NCI-H446 (cell line): ENCODE data around the gene ST8SIA6.
"Not testable (repeated sequence)": the region's sequence is repeated elsewhere in the genome, so short reads cannot be mapped to it uniquely, and the experiment has no call there.

Experiments used
- DNase-seq, 2 experiments: peaks; one replicate each; lab custom pipeline; 2025; lab: John Stamatoyannopoulos, UW

ST8SIA6 gene

GRCh38 chr10:17454161-17455014 lies at the start of gene ST8SIA6:
ST8SIA6 (minus strand) TSS chr10:17454595; CDS start chr10:17454255, 340 bp downstream.
- no peak for DNase-seq

- no peak for DNase-seq
These were observed 49.4 kb upstream of the ST8SIA6 start for GRCh38 chr10:17503795-17504194.

- no peak for DNase-seq
These were observed 48.4 kb upstream of the ST8SIA6 start for GRCh38 chr10:17502814-17503213.

DNA sequence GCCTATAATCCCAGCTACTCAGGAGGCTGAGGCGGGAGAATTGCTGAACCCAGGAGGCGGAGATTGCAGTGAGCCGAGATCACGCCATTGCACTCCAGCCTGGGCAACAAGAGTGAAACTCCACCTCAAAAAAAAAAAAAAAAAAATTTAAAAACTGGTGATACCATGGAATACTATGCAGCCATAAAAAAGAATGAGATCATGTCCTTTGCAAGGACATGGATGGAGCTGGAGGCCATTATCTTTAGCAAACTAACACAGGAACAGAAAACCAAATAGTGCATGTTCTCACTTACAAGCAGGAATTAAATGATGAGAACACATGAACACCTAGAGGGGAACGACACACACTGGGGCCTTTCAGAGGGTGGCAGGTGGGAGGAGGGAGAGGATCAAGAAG lies 44.6 kb upstream of the ST8SIA6 start:
- DNase-seq, result not testable (repeated sequence)

DNA sequence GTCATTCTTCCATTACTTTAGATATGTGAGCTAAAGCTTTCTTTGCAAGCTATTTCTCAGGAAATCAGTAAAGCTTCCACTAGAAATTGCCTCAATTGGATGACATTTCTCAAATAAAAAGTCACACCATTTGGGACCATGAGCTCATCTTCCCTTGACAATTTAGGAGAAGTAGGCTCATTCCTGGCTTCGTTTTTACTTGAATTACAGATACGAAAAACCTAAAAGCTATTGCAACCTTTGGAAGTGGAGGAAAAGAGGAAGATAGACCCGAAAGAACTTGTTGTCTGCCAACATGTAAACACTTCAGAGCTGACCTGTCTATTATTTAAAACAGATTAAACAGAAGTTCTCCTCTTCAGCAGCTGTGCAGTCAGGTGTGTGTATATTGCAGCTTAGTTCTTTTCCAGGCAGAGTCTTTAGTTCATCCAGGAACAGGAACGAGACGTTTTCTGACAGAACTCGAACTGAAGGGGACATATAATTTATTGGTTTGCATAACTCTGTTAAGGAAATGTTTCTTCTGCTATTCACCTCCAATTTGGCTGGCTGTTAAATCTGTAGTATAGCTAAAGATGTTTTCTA lies 43.1 kb upstream of the ST8SIA6 start:
- DNase-seq, result no peak

DNA sequence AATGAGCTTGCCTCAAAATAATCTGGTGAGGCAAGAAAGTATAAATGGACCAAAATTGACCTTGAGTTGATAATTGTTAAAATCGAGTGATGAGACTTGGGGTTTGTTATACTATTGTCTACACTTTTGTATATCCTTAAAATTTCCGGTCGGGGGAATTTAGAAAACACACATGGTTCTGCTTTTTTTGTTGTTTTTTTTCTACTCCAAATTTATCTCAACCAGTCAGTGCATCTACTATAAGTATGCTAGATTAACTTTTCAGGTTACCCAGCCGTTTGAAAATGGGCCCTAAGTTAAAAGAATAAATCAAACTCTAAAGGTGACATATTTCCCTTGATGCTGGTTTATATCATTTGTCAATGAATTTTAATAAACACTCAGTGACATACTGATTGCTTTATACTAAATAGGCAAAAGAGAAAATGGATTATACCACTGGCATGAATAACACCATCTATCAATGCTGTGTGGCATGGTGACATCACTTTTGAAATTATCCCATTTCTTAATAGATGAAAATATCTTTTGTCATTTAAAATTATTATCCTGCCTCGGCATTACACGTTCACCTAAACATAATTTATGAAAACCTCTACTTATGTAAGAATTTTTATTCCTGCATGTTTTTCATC lies 40.3 kb upstream of the ST8SIA6 start:
- DNase-seq, result no peak

- no peak for DNase-seq
These were observed 34.5 kb upstream of the ST8SIA6 start for GRCh38 chr10:17488848-17489247.

GRCh38 chr10:17483079-17483478 lies 28.7 kb upstream of the ST8SIA6 start:
- DNase-seq, result no peak

- DNase-seq, result no peak
These were observed 25.4 kb upstream of the ST8SIA6 start for GRCh38 chr10:17479822-17480221.

GRCh38 chr10:17479015-17479615 lies 24.7 kb upstream of the ST8SIA6 start:
- DNase-seq, result no peak

GRCh38 chr10:17476073-17476472 lies 21.7 kb upstream of the ST8SIA6 start:
- DNase-seq, result no peak

- no peak for DNase-seq
These were observed 21.3 kb upstream of the ST8SIA6 start for GRCh38 chr10:17475661-17476060.

DNA sequence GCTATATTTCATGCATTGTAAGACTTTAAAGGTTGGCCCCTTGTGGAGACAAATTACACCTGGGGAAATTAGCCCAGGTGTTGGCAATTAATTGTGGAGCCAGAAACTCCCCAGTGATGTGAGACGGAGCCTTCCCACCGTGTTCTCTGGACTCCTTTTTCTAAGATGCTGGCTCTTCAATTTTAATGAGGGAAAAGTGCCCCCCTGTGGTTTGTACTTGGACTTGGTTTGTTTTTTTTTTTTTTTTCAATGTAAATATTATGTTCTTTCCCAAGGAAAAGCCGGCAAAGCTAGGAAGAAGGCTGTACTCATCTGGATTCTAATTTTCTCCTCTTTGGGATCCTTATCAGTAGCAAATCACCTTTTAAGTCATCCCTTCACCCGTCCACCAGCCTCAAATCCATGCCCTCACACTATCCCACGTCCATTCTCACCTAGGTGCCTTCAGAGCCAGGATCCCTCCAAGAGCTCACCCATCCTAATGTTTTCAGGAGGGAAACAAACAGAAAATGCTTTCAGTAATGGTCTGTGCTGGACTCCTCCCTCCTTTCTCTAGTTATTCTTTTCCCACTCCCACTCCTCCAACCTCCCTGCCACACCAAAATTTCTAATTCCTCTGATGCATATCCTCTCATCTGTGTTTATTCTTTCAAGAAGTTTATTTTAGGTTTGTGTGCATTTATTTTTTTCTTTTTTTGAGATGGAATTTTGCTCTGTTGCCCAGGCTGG lies 20.4 kb upstream of the ST8SIA6 start:
- DNase-seq, result no peak

DNA sequence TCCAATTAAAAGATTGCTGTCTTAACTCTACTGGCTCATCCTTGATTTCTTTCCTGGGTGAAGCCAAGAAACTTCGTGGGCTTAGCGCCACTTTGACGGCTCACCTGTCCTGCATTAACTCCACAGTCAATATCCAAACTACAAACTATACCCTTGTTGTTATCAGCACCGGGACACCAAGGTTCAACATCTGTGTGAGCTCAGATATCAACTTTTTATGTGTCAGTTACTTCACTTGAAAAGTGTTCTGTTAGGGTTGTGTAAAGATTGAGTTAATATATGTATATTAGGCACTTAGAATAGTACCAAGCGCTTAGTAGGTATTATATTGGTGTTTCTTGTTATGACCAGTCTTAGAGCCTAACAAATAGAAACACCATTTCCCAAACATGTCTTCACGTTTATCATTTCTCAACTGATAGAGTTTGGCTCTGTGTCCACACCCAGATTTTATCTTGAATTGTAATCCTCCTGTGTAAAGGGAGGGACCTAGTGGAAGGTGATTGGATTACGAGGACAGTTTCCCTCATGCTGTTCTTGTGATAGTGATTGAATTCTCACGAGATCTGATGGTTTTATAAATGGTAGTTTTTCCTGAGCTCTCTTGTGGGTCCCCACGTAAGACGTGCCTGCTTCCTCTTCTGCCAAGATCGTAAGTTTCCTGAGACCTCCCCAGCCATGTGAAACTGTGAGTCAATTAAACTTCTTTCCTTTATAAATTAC lies 19.0 kb upstream of the ST8SIA6 start:
- no peak for DNase-seq

- no peak for DNase-seq
These were observed 18.3 kb upstream of the ST8SIA6 start for GRCh38 chr10:17472481-17473227.

DNA sequence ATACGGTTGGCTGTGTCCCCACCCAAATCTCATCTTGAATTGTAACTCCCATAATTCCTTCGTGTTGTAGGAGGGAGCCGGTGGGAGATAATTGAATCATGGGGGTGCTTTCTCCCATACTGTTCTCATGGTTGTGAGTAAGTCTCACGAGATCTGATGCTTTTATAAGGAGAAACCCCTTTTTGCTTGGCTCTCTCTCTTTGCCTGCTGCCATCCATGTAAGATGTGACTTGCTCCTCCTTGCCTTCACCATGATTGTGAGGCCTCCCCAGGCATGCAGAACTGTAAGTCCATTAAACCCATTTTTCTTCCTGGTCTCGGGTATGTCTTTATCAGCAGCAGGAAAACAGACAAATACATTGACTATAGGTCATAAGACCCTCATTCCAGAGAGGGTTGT lies 15.9 kb upstream of the ST8SIA6 start:
- DNase-seq, result no peak

- DNase-seq, result no peak
These were observed 11.1 kb upstream of the ST8SIA6 start for GRCh38 chr10:17465328-17466125.

DNA sequence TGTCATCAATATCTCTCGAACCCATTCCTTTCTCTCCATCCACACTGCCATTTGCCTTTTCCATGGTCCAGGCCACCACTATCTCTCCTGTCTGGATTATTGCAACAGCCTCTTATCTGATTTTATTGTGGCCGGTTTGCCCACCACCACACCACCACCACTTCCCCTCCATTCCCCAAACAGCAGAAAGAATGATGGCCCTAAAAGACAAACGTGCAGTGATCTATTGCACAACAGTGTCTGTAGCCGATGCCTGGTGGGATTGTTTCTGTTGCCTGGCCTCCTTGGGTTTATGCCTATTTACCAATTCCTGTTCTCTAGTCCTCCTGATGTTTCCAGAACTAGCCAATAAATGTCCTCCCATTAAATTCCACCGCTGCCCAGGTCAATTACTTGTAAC lies 10.2 kb upstream of the ST8SIA6 start:
- DNase-seq, result no peak

DNA sequence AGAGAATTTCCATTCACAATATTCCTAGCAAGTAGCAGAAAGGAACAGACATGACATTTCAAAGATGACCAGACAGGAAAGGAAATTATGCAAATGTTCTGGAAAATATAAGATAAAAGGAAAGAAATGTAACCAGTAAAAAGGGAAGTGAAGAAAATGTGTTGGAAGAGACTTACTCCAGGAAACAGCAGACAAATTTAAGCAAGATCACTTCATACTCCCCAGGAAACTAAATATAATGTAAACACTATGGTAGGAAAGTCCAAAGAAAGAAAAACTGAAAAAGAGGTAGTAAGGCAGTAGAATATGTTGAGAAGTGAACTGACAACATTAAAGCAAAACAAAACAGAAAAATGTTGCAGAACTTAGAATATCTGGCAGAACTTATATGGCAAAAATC lies 6.4 kb upstream of the ST8SIA6 start:
- no peak for DNase-seq

DNA sequence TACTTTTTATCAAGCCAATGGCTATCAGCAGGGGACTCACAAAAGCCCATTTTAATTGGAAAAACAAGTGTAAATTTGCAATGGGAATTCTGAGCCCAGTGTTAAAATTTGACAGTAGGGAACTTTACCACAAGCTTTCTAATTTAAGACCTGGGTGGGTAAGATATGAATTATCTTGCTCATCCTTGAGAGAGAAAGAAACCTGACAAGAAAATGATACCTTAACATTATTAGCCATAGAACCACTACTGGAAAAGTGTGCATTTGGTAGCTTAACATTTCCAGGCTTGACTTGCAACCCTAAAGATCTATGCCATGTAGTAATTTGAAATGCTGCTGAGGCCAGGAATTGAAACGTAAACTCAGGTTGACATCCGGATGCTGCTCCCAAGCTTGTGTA lies 2.7 kb upstream of the ST8SIA6 start:
- DNase-seq, result no peak
